Nephron progenitor cell (in vitro differentiated cells): ENCODE results near the gene C1QTNF1.
A peak's percentile ranks its signal among the peaks of the same experiment; 100 is the strongest.

Experiments used
- DNase-seq: peaks from one replicate; pipeline ENCODE4 v3.0.0; 2021
- H3K27ac Mint-ChIP-seq: 2 replicates; pipeline ENCODE4 v1.8.0; 2021; ENCODE audit warnings: mild to moderate bottlenecking, moderate library complexity, mixed read lengths
- H3K27me3 Mint-ChIP-seq: 2 replicates; pipeline ENCODE4 v1.8.0; 2021; ENCODE audit warnings: mild to moderate bottlenecking, low read depth, mixed read lengths; ENCODE audit not compliant: poor library complexity
- H3K36me3 Mint-ChIP-seq: 2 replicates; pipeline ENCODE4 v1.8.0; 2021; ENCODE audit warnings: low read depth, mixed read lengths
- H3K4me1 Mint-ChIP-seq: 2 replicates; pipeline ENCODE4 v1.8.0; 2021; ENCODE audit warnings: mixed read lengths
- H3K4me3 Mint-ChIP-seq: 2 replicates; pipeline ENCODE4 v1.8.0; 2021; ENCODE audit warnings: mild to moderate bottlenecking, moderate library complexity, mixed read lengths
- H3K9me3 Mint-ChIP-seq: 2 replicates; pipeline ENCODE4 v1.8.0; 2021; ENCODE audit warnings: mild to moderate bottlenecking, moderate library complexity, mixed read lengths
- TF ChIP-seq, protein P1 (sequence below): fragments of 200-600 bp; sonication (generic); IDR thresholded peaks from 2 replicates; pipeline ENCODE4 v1.5.0; 2021; ENCODE audit warnings: antibody characterized with exemption

C1QTNF1 gene

GRCh38 chr17:79023886-79024771 lies at the start of gene C1QTNF1:
Gene C1QTNF1, plus strand, starts transcription at chr17:79024169. Its CDS starts 19,800 bp downstream, at chr17:79043969.
- peak; percentile 75 for DNase-seq
- peak within 1 kb of the TSS; percentile 86 for H3K4me3 Mint-ChIP-seq
- H3K4me1 Mint-ChIP-seq, result peaks cover 44% of the 10 kb centered on the region
- peaks cover 99% of the 10 kb centered on the region for H3K27me3 Mint-ChIP-seq
- no peak within 1 kb of the TSS for H3K27ac Mint-ChIP-seq
- no peaks in the 10 kb centered on the region for H3K9me3 Mint-ChIP-seq
- TF ChIP-seq, protein P1, sequence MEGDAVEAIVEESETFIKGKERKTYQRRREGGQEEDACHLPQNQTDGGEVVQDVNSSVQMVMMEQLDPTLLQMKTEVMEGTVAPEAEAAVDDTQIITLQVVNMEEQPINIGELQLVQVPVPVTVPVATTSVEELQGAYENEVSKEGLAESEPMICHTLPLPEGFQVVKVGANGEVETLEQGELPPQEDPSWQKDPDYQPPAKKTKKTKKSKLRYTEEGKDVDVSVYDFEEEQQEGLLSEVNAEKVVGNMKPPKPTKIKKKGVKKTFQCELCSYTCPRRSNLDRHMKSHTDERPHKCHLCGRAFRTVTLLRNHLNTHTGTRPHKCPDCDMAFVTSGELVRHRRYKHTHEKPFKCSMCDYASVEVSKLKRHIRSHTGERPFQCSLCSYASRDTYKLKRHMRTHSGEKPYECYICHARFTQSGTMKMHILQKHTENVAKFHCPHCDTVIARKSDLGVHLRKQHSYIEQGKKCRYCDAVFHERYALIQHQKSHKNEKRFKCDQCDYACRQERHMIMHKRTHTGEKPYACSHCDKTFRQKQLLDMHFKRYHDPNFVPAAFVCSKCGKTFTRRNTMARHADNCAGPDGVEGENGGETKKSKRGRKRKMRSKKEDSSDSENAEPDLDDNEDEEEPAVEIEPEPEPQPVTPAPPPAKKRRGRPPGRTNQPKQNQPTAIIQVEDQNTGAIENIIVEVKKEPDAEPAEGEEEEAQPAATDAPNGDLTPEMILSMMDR, result peak; percentile 45
- no peaks in the 10 kb centered on the region for H3K36me3 Mint-ChIP-seq

DNA sequence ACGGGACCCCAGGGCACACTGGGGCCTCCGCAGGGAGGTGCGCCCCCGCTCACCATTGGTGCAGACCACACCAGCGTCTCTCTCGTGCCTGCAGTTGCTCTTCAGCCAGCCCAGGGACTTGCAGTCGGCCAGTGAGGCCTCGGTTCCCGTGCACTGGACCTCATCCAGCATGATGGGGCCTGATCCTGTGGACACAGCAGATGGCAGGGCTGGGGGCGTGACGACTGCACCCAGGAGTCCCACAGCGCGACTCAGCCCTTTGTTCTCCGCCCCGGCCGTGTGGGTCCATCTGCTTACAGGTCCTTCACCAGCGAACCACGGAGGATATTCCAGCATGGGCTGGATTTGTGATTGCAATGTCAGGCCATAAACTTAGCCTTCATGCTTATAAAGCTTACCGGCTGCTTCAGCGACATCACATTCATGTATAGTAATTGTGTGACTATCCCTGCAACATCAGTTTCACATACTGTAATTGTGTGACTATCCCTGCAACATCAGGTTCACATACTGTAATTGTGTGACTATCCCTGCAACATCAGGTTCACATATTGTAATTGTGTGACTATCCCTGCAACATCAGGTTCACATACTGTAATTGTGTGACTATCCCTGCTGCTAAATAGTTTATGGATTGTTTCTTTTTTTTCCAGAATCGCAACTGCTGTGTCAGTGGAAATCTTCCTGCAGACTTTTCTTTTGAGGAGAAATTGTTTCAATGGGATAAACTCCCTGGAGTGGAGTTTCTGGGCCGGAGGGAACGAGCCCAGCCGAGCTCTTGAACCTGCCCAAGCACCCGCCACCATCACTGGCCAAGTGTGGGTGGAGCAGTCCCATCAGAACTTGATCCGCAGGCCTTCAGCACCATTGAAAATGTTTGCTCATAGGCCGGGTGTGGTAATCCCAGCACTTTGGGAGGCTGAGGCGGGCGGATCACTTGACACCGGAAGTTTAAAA lies 49.1 kb upstream of the C1QTNF1 start:
- Mint-ChIP-seq H3K27me3 (no peaks in the 10 kb centered on the region), H3K4me3 (no peak overlapping the region), H3K27ac (no peak overlapping the region), H3K9me3 (no peaks in the 10 kb centered on the region), H3K36me3 (no peaks in the 10 kb centered on the region), H3K4me1 (peaks cover 73% of the 10 kb centered on the region)
- TF ChIP-seq, protein P1, result no peak
- DNase-seq, result peak; percentile 33

- Mint-ChIP-seq H3K4me3 (no peak overlapping the region), H3K4me1 (peaks cover 64% of the 10 kb centered on the region), H3K27me3 (no peaks in the 10 kb centered on the region), H3K36me3 (no peaks in the 10 kb centered on the region), H3K9me3 (no peaks in the 10 kb centered on the region), H3K27ac (peak overlapping the region; percentile 87)
- no peak for DNase-seq
- TF ChIP-seq, protein P1, result no peak
Measured at GRCh38 chr17:78976907-78977680, 46.9 kb upstream of the C1QTNF1 start.

DNA sequence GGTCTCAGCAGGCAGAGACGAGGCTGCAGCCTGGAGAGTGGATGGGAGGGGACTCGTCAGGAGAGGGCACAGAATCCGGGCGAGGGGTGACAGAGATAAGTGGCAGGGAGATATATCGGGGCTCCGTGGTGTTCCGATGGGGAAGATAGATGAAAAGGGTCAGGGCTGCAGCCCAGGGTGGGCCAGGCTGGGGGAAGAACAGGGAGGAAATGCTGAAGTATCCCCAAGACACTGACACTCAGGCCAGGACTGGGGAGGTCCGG lies 46.4 kb upstream of the C1QTNF1 start:
- Mint-ChIP-seq H3K27ac (no peak overlapping the region), H3K4me3 (peak overlapping the region; percentile 20), H3K36me3 (no peaks in the 10 kb centered on the region), H3K4me1 (peaks cover 59% of the 10 kb centered on the region), H3K9me3 (no peaks in the 10 kb centered on the region), H3K27me3 (no peaks in the 10 kb centered on the region)
- no peak for DNase-seq
- TF ChIP-seq, protein P1, result no peak

DNA sequence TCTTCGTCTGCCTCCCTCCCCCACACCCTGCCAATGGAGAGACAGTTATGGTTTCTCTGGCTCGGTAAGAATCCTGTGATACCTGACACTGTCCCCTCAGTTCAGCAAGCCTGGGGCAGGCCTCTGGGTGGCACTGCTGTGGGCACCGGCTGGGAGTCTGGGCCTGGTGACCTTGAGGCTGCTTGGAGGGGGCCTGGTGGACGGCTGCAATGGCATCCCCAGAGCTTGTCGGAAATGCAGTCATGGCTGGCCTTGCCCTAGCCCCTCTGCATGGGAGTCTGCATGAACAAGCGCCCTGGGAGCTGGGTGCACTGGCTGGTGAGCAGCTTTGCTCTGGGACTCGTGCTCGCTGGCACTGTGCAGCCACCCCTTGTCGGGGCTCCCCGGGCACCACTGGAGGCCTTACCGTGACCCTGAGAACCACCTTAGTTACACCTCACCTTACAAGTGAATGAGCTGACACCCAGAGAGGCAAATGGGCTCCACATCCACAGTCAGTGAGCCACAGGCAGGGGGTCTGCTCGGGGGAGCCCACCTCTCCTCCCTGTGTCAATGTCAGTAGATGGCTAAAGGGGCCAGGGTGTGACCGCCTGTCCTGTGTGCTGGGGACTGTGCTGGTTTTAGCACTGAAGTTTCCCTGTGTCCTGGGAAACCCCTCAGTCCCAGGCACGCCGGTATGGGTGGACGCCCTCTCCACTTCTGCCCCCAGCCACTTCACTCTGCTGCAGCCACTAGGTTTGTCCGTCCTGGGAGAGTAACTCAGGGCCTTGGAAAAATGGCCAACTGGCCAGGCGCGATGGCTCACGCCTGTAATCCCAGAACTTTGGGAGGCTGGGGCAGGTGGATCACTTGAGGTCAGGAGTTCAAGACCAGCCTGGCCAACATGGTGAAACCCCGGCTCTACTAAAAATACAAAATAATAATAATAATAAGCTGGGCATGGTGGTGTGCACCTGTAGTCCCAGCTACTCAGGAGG lies 45.7 kb upstream of the C1QTNF1 start:
- peaks cover under 1% of the 10 kb centered on the region for H3K27me3 Mint-ChIP-seq
- peaks cover 52% of the 10 kb centered on the region for H3K4me1 Mint-ChIP-seq
- H3K9me3 Mint-ChIP-seq, result no peaks in the 10 kb centered on the region
- H3K36me3 Mint-ChIP-seq, result no peaks in the 10 kb centered on the region
- H3K4me3 Mint-ChIP-seq, result peak overlapping the region; percentile 20
- TF ChIP-seq, protein P1, result no peak
- no peak overlapping the region for H3K27ac Mint-ChIP-seq
- no peak for DNase-seq
